Common myeloid progenitor, CD34-positive (primary cell): Measurements from ENCODE around the gene TIMM22.

ENCODE experiments used
- CTCF ChIA-PET: fragments of 350-600 bp; sonication (Branson Sonifier 250); formaldehyde crosslinking; loops from one replicate; lab custom pipeline; 2021; ENCODE audit warnings: antibody characterized with exemption; lab: Charles Lee
- POLR2A ChIA-PET: fragments of 350-600 bp; sonication (Branson Sonifier 250); formaldehyde crosslinking; loops from one replicate; lab custom pipeline; 2021; ENCODE audit warnings: antibody characterized with exemption; lab: Charles Lee
- DNase-seq, 3 donors: peaks; one replicate each; pipeline versions ENCODE4 v3.0.0 to v3.0.0-alpha.2; 2013
- H3K27ac ChIP-seq, 2 experiments: 1 replicate in 1 of 2; 2 replicates in 1 of 2; pipeline ENCODE4 v1.7.0; 2013; ENCODE audit warnings: inconsistent platforms in 2 of 2, low read length in 2 of 2, mild to moderate bottlenecking in 2 of 2, low read depth in 1 of 2, moderate library complexity in 1 of 2; ENCODE audit not compliant: severe bottlenecking in 2 of 2, insufficient read depth in 1 of 2, poor library complexity in 1 of 2
- H3K27me3 ChIP-seq, 5 experiments: replicated peaks in 2 of 5; 1 replicate in 3 of 5; 2 replicates in 2 of 5; pipeline versions ENCODE4 v1.6.1 to v1.7.0; 2013; ENCODE audit warnings: low read length in 4 of 5, mild to moderate bottlenecking in 2 of 5, moderate library complexity in 2 of 5, inconsistent platforms in 1 of 5; ENCODE audit not compliant: insufficient read depth in 5 of 5, control insufficient read depth in 4 of 5
- H3K36me3 ChIP-seq, 4 experiments: 1 replicate in 2 of 4; 2 replicates in 2 of 4; pipeline versions ENCODE4 v1.6.1 to v1.7.0; 2013; ENCODE audit warnings: low read length in 3 of 4, control low read depth in 1 of 4, mild to moderate bottlenecking in 1 of 4; ENCODE audit not compliant: control insufficient read depth in 4 of 4, insufficient read depth in 4 of 4
- H3K4me1 ChIP-seq, 4 experiments: 1 replicate in 3 of 4; 2 replicates in 1 of 4; pipeline versions ENCODE4 v1.6.1 to v1.7.1; 2013; ENCODE audit warnings: low read length in 3 of 4, mild to moderate bottlenecking in 3 of 4, control low read depth in 1 of 4, inconsistent platforms in 1 of 4, moderate library complexity in 1 of 4; ENCODE audit not compliant: control insufficient read depth in 4 of 4, insufficient read depth in 4 of 4; ENCODE audit errors: control extremely low read depth in 1 of 4
- H3K4me3 ChIP-seq, 7 experiments: 1 replicate in 4 of 7; 2 replicates in 3 of 7; pipeline versions ENCODE4 v1.5.1 to v1.7.0; 2013; ENCODE audit warnings: mild to moderate bottlenecking in 7 of 7, low read length in 6 of 7, moderate library complexity in 6 of 7, inconsistent platforms in 2 of 7, low read depth in 2 of 7, control low read depth in 1 of 7; ENCODE audit not compliant: insufficient read depth in 4 of 7, control insufficient read depth in 1 of 7; ENCODE audit errors: extremely low read depth in 1 of 7
- H3K9me3 ChIP-seq, 5 experiments: 1 replicate in 4 of 5; 2 replicates in 1 of 5; pipeline versions ENCODE4 v1.6.1 to v1.7.1; 2013; ENCODE audit warnings: low read length in 4 of 5, mild to moderate bottlenecking in 2 of 5, inconsistent platforms in 1 of 5, low read depth in 1 of 5, moderate library complexity in 1 of 5; ENCODE audit not compliant: control insufficient read depth in 4 of 5, insufficient read depth in 2 of 5; ENCODE audit errors: control extremely low read depth in 1 of 5
- WGBS: methylation state at CpG from one replicate; pipeline ENCODE4 v1.1.5; 2013; ENCODE audit not compliant: insufficient coverage; 5-methylcytosine and 5-hydroxymethylcytosine counted together

TIMM22 gene

GRCh38 chr17:1037238-1037879 is 40.4 kb downstream of the TIMM22 start:
- Histone ChIP-seq H3K4me1 (peaks cover 0 to 39% (median 31%) of the 10 kb centered on the region in 4 experiments), H3K36me3 (peaks cover 1 to 31% (median 5%) of the 10 kb centered on the region in 4 experiments), H3K27me3 (peaks cover 0 to 2% (median 0%) of the 10 kb centered on the region in 5 experiments), H3K9me3 (no peaks in the 10 kb centered on the region), H3K4me3 (no peak overlapping the region), H3K27ac (no peak overlapping the region)
- ChIA-PET POLR2A (no interaction called here), CTCF (interaction anchor here (2.1 kb wide), 1 partner anchor 18 kb away, joined by 6 read pairs; no protein-coding TSS in a partner anchor)
- DNase-seq, result no peak
- WGBS, result 92% methylated on average over 16 of the region's 19 CpGs

DNA sequence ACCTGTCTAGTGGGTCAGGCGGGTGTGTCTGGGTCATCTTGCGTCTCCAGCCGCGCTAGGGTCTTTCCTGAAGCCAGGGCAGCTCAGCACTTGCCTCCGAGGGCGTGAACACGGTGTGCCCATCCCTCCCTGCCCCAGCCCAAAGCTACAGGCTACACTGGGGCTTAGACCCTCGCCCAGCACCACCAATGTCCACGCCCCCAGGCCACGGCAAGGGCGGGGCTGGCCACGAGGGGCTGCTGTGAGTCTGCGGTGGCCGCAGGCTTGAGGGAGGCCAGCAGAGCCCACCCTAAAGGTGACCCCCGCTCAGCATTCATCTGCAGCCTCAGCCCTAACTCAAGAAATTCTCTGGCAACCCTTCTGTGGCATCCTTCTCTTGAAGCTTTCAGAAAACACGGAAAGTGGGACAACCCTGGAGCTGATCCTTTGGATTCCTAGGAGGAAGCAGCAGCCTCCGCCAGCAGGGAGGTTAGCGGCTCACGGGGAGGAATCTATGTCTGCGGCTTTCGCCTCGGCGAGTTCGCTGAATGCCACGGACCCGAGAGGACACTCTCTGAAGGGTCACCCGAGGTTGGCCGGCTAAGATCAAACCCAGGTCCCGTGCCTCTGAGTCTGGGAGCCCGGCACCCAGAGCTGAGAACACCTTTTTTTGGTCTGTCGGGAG is 41.7 kb downstream of the TIMM22 start:
- Histone ChIP-seq H3K27ac (no peak overlapping the region), H3K4me1 (peaks cover 0 to 43% (median 31%) of the 10 kb centered on the region in 4 experiments), H3K4me3 (no peak overlapping the region), H3K9me3 (no peaks in the 10 kb centered on the region), H3K27me3 (no peaks in the 10 kb centered on the region), H3K36me3 (peaks cover 3 to 26% (median 6%) of the 10 kb centered on the region in 4 experiments)
- DNase-seq, result no peak
- ChIA-PET POLR2A (no interaction called here), CTCF (interaction anchor here (0.7 to 3.0 kb wide), 4 partner anchors 17 to 42 kb away, joined by 3 to 18 read pairs (median 4); partner anchors contain the start of gene TIMM22)
- 96% methylated on average over 31 of the region's 31 CpGs for WGBS

- 97% methylated on average over 3 of the region's 16 CpGs for WGBS
- Histone ChIP-seq H3K9me3 (no peaks in the 10 kb centered on the region), H3K27me3 (no peaks in the 10 kb centered on the region), H3K4me1 (peaks cover 0 to 43% (median 32%) of the 10 kb centered on the region in 4 experiments), H3K36me3 (peaks cover 3 to 26% (median 6%) of the 10 kb centered on the region in 4 experiments), H3K4me3 (no peak overlapping the region), H3K27ac (no peak overlapping the region)
- POLR2A ChIA-PET, result interaction anchor here (0.7 to 1.1 kb wide), 3 partner anchors 18 to 42 kb away, joined by 3 to 6 read pairs (median 3); partner anchors contain the start of gene TIMM22
- DNase-seq, result no peak
- CTCF ChIA-PET, result interaction anchor here (0.8 to 3.0 kb wide), 4 partner anchors 17 to 40 kb away, joined by 3 to 18 read pairs (median 4); no protein-coding TSS in a partner anchor
These were observed 42.2 kb downstream of the TIMM22 start for GRCh38 chr17:1039123-1039507.

- Histone ChIP-seq H3K36me3 (peaks cover 3 to 26% (median 6%) of the 10 kb centered on the region in 4 experiments), H3K27me3 (no peaks in the 10 kb centered on the region), H3K9me3 (no peaks in the 10 kb centered on the region), H3K27ac (peak overlapping the region in 1 of 2 experiments; percentile 34), H3K4me1 (peaks cover 0 to 39% (median 33%) of the 10 kb centered on the region in 4 experiments), H3K4me3 (peak overlapping the region in 3 of 7 experiments; percentile 26 to 48 (median 44))
- DNase-seq, result peak; percentile 44 to 80 (median 73)
- ChIA-PET CTCF (interaction anchor here (0.8 to 3.0 kb wide), 7 partner anchors 10 to 41 kb away, joined by 3 to 18 read pairs (median 4); no protein-coding TSS in a partner anchor), POLR2A (interaction anchor here (0.7 to 1.1 kb wide), 3 partner anchors 17 to 43 kb away, joined by 3 to 6 read pairs (median 3); partner anchors contain the start of gene TIMM22)
- WGBS, result 19% methylated on average over 28 of the region's 30 CpGs
These were observed 42.7 kb downstream of the TIMM22 start for GRCh38 chr17:1039511-1040215.

- Histone ChIP-seq H3K9me3 (no peaks in the 10 kb centered on the region), H3K4me3 (peak overlapping the region in 3 of 7 experiments; percentile 26 to 48 (median 44)), H3K27me3 (no peaks in the 10 kb centered on the region), H3K36me3 (peaks cover 0 to 26% (median 6%) of the 10 kb centered on the region in 4 experiments), H3K27ac (peak overlapping the region in 1 of 2 experiments; percentile 34), H3K4me1 (peaks cover 0 to 38% (median 33%) of the 10 kb centered on the region in 4 experiments)
- ChIA-PET POLR2A (interaction anchor here (1.1 kb wide), 1 partner anchor 43 kb away, joined by 6 read pairs; the partner anchor contains the start of gene TIMM22), CTCF (interaction anchor here (0.8 to 3.0 kb wide), 6 partner anchors 10 to 41 kb away, joined by 3 to 18 read pairs (median 4); no protein-coding TSS in a partner anchor)
- whole genome bisulfite sequencing, result 15% methylated on average over 13 of the region's 13 CpGs
- DNase-seq, result peak in 2 of 3 donors; percentile 53 to 61
These were observed 43.3 kb downstream of the TIMM22 start for GRCh38 chr17:1040216-1040600.

DNA sequence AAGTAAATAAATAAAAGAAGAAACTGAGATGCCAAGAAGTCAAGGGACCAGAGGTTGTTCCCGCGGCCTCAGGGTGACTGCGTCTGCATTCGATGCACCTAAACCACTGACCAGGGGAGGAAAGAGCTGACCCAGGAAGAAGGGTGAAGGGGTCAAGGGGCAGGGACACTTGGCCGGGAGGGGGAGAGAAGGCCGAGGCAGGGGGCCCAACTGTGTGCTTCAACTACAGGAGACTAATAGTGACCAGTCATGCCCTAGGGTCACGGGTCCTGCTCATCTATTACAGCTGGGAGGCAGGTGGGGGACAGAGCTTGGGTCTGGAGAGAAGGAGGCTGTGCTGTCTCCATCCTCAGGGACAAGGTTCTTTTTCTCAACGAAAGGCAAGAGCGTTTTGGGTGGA is 44.8 kb downstream of the TIMM22 start:
- no peaks in the 10 kb centered on the region for H3K9me3 ChIP-seq
- DNase-seq, result no peak
- no peak overlapping the region for H3K4me3 ChIP-seq
- ChIA-PET CTCF (no interaction called here), POLR2A (no interaction called here)
- H3K4me1 ChIP-seq, result peaks cover 0 to 38% (median 33%) of the 10 kb centered on the region in 4 experiments
- H3K27me3 ChIP-seq, result no peaks in the 10 kb centered on the region
- peaks cover 4 to 37% (median 8%) of the 10 kb centered on the region in 4 experiments for H3K36me3 ChIP-seq
- 94% methylated on average over 8 of the region's 9 CpGs for WGBS
- H3K27ac ChIP-seq, result no peak overlapping the region
